Endothelial cell of umbilical vein (primary cell): ENCODE measurements around the gene FILIP1. TPM values are rescaled to one million over a fixed set of nuclear protein-coding genes. Genes with fewer than 3 reads are reported as not detected.

Source experiments
- BruUV-seq: library from RNA; stranded (reverse); fragments of 400-500 nt; replicated peaks from 2 replicates; lab custom pipeline; 2021; lab: Mats Ljungman, UMichigan
- CTCF ChIA-PET: fragments of 300-600, 350-600 bp; sonication (Branson Sonifier 250); formaldehyde crosslinking; loops from one replicate; lab custom pipeline; 2021; ENCODE audit warnings: antibody characterized with exemption, inconsistent platforms; lab: Charles Lee
- POLR2A ChIA-PET: fragments of 300-600, 350-600 bp; sonication (Branson Sonifier 250); formaldehyde crosslinking; loops from one replicate; lab custom pipeline; 2021; ENCODE audit warnings: antibody characterized with exemption, inconsistent platforms; lab: Charles Lee
- DNase-seq: peaks from one replicate; pipeline ENCODE4 v3.0.0-alpha.2; 2011; ENCODE audit warnings: low read depth, low spot score
- FAIRE-seq: peaks from 2 replicates; lab custom pipeline; 2011; peaks lifted over from hg19 to GRCh38; lab: Jason Lieb, UNC
- H2AFZ ChIP-seq: 2 replicates; pipeline ENCODE4 v1.6.0; 2012; ENCODE audit warnings: low read depth, low read length, control low read depth, inconsistent platforms
- H3K27ac ChIP-seq: 2 replicates; pipeline ENCODE4 v1.5.1; 2011; ENCODE audit warnings: low read depth, mild to moderate bottlenecking, control low read depth, low read length, moderate library complexity; ENCODE audit not compliant: insufficient read depth
- H3K27me3 ChIP-seq, 2 experiments: 2 replicates each; pipeline versions ENCODE4 v1.6.0 to v1.6.1; 2011; ENCODE audit warnings: low read length in 2 of 2, mixed read lengths in 1 of 2; ENCODE audit not compliant: control insufficient read depth in 2 of 2, insufficient read depth in 2 of 2
- H3K36me3 ChIP-seq, 2 experiments: 2 replicates in 1 of 2; 3 replicates in 1 of 2; pipeline ENCODE4 v1.5.1; 2011; ENCODE audit warnings: low read length in 2 of 2, mild to moderate bottlenecking in 1 of 2, moderate library complexity in 1 of 2; ENCODE audit not compliant: control insufficient read depth in 2 of 2, insufficient read depth in 2 of 2; ENCODE audit errors: extremely low read depth in 1 of 2
- H3K4me1 ChIP-seq: 3 replicates; pipeline ENCODE4 v1.5.1; 2011; ENCODE audit warnings: mild to moderate bottlenecking, low read length; ENCODE audit not compliant: control insufficient read depth, insufficient read depth; ENCODE audit errors: extremely low read depth
- H3K4me2 ChIP-seq: 2 replicates; pipeline ENCODE4 v1.6.1; 2011; ENCODE audit warnings: low read length, control low read depth, mixed read lengths; ENCODE audit not compliant: insufficient read depth
- H3K4me3 ChIP-seq, 3 experiments: fragments of 200-600 bp in 1 of 3; sonication (generic), shearing (Covaris generic) in 1 of 3; replicated peaks in 1 of 3; 2 replicates each; pipeline ENCODE4 v1.5.1; 2011 to 2016; ENCODE audit warnings: control low read depth in 3 of 3, low read length in 3 of 3, mild to moderate bottlenecking in 2 of 3, inconsistent platforms in 1 of 3, low read depth in 1 of 3, moderate library complexity in 1 of 3; ENCODE audit not compliant: insufficient read depth in 1 of 3
- H3K79me2 ChIP-seq: 2 replicates; pipeline ENCODE4 v1.6.0; 2012; ENCODE audit warnings: low read length, inconsistent platforms; ENCODE audit not compliant: control insufficient read depth, insufficient read depth
- H3K9ac ChIP-seq: replicated peaks from 2 replicates; pipeline ENCODE3; 2011; ENCODE audit warnings: low read length, control low read depth; ENCODE audit not compliant: insufficient read depth; ENCODE audit errors: extremely low read depth
- H3K9me1 ChIP-seq: replicated peaks from 3 replicates; pipeline ENCODE4 v1.6.0; 2011; ENCODE audit warnings: mild to moderate bottlenecking, low read length; ENCODE audit not compliant: control insufficient read depth, insufficient read depth; ENCODE audit errors: extremely low read depth
- H3K9me3 ChIP-seq: replicated peaks from 2 replicates; pipeline ENCODE4 v1.5.1; 2012; ENCODE audit warnings: low read length, inconsistent platforms; ENCODE audit not compliant: control insufficient read depth, insufficient read depth
- H4K20me1 ChIP-seq: replicated peaks from 2 replicates; pipeline ENCODE3; 2011; ENCODE audit warnings: mild to moderate bottlenecking, low read length; ENCODE audit not compliant: control insufficient read depth, insufficient read depth; ENCODE audit errors: extremely low read depth
- CTCF ChIP-seq, 2 donors: IDR thresholded peaks; 1 replicate in 1 of 2; 2 replicates in 1 of 2; pipeline ENCODE4 v1.5.1; 2011; ENCODE audit warnings: low read length in 2 of 2, mild to moderate bottlenecking in 2 of 2, moderate library complexity in 2 of 2, control low read depth in 1 of 2, inconsistent platforms in 1 of 2, low read depth in 1 of 2; ENCODE audit not compliant: insufficient read depth in 1 of 2; ENCODE audit errors: extremely low read depth in 1 of 2
- EZH2 ChIP-seq: IDR thresholded peaks from 2 replicates; pipeline ENCODE4 v1.6.1; 2012; ENCODE audit warnings: borderline replicate concordance, low read depth, mild to moderate bottlenecking, moderate library complexity, low read length, inconsistent platforms; ENCODE audit not compliant: severe bottlenecking
- FOS ChIP-seq: IDR thresholded peaks from 2 replicates; pipeline ENCODE4 v1.6.1; 2011; ENCODE audit warnings: mild to moderate bottlenecking, low read length, moderate library complexity, borderline replicate concordance; ENCODE audit not compliant: insufficient read depth
- GATA2 ChIP-seq: IDR thresholded peaks from 2 replicates; pipeline ENCODE4 v1.7.0; 2011; ENCODE audit warnings: low read depth, mild to moderate bottlenecking, moderate library complexity, mixed read lengths, low read length; ENCODE audit not compliant: insufficient read length, insufficient read depth
- JUN ChIP-seq: IDR thresholded peaks from 2 replicates; pipeline ENCODE4 v1.6.1; 2011; ENCODE audit warnings: borderline replicate concordance, low read depth; ENCODE audit not compliant: insufficient read length, insufficient read depth
- MAX ChIP-seq: IDR thresholded peaks from 2 replicates; pipeline ENCODE4 v1.6.1; 2011; ENCODE audit not compliant: insufficient read depth, insufficient read length
- MYC ChIP-seq: IDR thresholded peaks from one replicate; pipeline ENCODE4 v1.6.1; 2011; ENCODE audit warnings: mild to moderate bottlenecking, low read depth, low read length
- POLR2A ChIP-seq: IDR thresholded peaks from 2 replicates; pipeline ENCODE4 v1.6.1; 2012; ENCODE audit warnings: low read depth, mild to moderate bottlenecking, control low read depth, low read length
- POLR2AphosphoS5 ChIP-seq: IDR thresholded peaks from 2 replicates; pipeline ENCODE4 v1.6.1; 2012; ENCODE audit warnings: low read depth, mild to moderate bottlenecking, control low read depth, low read length, moderate library complexity; ENCODE audit not compliant: insufficient read depth
- dilution Hi-C: fragments of 300-500 bp; cut with MboI; formaldehyde crosslinking; loops from one replicate; pipeline ENCODE4 v1.15.0; 2019; ENCODE audit warnings: low sequenced_read_pairs; ENCODE audit not compliant: extremely low pct_ligation_motif_present
- intact Hi-C: fragments of 100-400 bp; cut with micrococcal nuclease; formaldehyde crosslinking; loops from one replicate; pipeline ENCODE4 v1.10.0; 2022
- polyA plus RNA-seq, 4 experiments: library from polyadenylated mRNA; depleted of rRNA in 3 of 4; stranded (reverse) in 3 of 4; unstranded in 1 of 4; fragments of >200 nt; gene quantifications; 2 replicates each; pipeline versions ENCODE4 v1.2.1 to v1.2.3, GENCODE V29; 2011 to 2012; ENCODE audit warnings: missing spikeins in 1 of 4
- total RNA-seq: library from RNA; stranded (reverse); gene quantifications from 2 replicates; pipeline ENCODE4 v1.2.3, GENCODE V29; 2021

The FILIP1 gene
- total and polyA plus RNA-seq, 2 donors (not counting 3 experiments of a cell fraction or from before 2014, with no cell fraction given): 2.8 to 13.7 TPM

- dilution Hi-C loops: no loop called here
- ChIA-PET CTCF (no interaction called here), POLR2A (no interaction called here)
- DNase-seq (no peak), FAIRE-seq (no peak)
- BruUV-seq: no TSS peak
- Histone ChIP-seq H3K27me3 (peaks cover 0 to 8% of the 10 kb centered on the region in 2 experiments), H3K4me3 (no peak overlapping the region), H3K79me2 (no peaks in the 10 kb centered on the region), H3K4me1 (no peaks in the 10 kb centered on the region), H2AFZ (no peak overlapping the region), H3K27ac (no peak overlapping the region), H3K9me1 (no peaks in the 10 kb centered on the region), H3K4me2 (no peak overlapping the region), H4K20me1 (no peaks in the 10 kb centered on the region), H3K9me3 (no peaks in the 10 kb centered on the region), H3K36me3 (no peaks in the 10 kb centered on the region), H3K9ac (no peak overlapping the region)
- intact Hi-C loops: no loop called here
- TF ChIP-seq POLR2AphosphoS5: no peak
- no peak for TF ChIP-seq CTCF (IDR thresholded peaks at IDR 0.05; ENCODE audit: extremely low read depth in 1 of 2, insufficient read depth in 1 of 2, low read depth in 1 of 2, low read length in 2 of 2)
- TF ChIP-seq MAX: no peak
- no peak for TF ChIP-seq POLR2A
- no peak for TF ChIP-seq MYC
- TF ChIP-seq JUN: no peak
- TF ChIP-seq EZH2: no peak
- TF ChIP-seq FOS: no peak
- TF ChIP-seq GATA2: no peak
Observed at GRCh38 chr6:75450903-75451302, 42.7 kb downstream of the FILIP1 start.
